Epithelial cell of proximal tubule (primary cell): ENCODE measurements around the gene CIROP. TPM values are rescaled to one million over a fixed set of nuclear protein-coding genes. Genes with fewer than 3 reads are reported as not detected.

Experiments used
- DNase-seq: peaks from one replicate; pipeline ENCODE4 v3.0.0-alpha.2; 2011; ENCODE audit warnings: low read depth
- H3K4me3 ChIP-seq: 2 replicates; pipeline ENCODE4 v1.5.1; 2011; ENCODE audit warnings: low read depth, mild to moderate bottlenecking, low read length
- CTCF ChIP-seq: conservative IDR thresholded peaks from 2 replicates; pipeline ENCODE4 v1.5.1; 2012; ENCODE audit warnings: low read depth, mild to moderate bottlenecking, low read length
- total RNA-seq: library from RNA; depleted of rRNA; stranded (reverse); fragments of >200 nt; gene quantifications from 2 replicates; pipeline ENCODE4 v1.2.3, GENCODE V29; 2015

CIROP gene
- total RNA-seq, 1 donor from 2014 or later: not detected

GRCh38 chr14:23093991-23094665, 10.7 kb downstream of the CIROP start:
- DNase-seq: no peak
- H3K4me3 ChIP-seq: peak overlapping the region; percentile 74
- peak; percentile 20 for TF ChIP-seq CTCF

- peak overlapping the region; percentile 74 for H3K4me3 ChIP-seq
- TF ChIP-seq CTCF: no peak
- DNase-seq: no peak
Observed at GRCh38 chr14:23093526-23093925, 11.3 kb downstream of the CIROP start.

DNA sequence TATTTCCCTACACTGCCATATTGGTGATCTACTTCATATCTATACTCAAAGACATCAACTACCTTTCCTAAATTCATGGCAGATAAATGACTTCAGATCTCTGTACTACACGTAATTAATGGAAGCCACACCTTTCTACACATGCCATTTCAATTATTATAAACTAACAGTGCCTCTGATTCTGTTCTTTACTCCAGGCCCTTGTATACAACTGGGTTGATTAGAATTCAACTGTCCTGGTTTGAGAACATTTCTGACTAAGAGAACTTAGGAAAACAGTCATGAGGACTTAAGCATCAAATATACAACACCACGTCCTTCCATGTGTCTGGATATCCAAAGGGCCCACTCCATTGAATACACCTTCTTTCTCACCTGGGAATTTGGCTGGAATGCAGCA, 11.7 kb downstream of the CIROP start:
- DNase-seq: no peak
- no peak for TF ChIP-seq CTCF
- H3K4me3 ChIP-seq: peak overlapping the region; percentile 74

DNA sequence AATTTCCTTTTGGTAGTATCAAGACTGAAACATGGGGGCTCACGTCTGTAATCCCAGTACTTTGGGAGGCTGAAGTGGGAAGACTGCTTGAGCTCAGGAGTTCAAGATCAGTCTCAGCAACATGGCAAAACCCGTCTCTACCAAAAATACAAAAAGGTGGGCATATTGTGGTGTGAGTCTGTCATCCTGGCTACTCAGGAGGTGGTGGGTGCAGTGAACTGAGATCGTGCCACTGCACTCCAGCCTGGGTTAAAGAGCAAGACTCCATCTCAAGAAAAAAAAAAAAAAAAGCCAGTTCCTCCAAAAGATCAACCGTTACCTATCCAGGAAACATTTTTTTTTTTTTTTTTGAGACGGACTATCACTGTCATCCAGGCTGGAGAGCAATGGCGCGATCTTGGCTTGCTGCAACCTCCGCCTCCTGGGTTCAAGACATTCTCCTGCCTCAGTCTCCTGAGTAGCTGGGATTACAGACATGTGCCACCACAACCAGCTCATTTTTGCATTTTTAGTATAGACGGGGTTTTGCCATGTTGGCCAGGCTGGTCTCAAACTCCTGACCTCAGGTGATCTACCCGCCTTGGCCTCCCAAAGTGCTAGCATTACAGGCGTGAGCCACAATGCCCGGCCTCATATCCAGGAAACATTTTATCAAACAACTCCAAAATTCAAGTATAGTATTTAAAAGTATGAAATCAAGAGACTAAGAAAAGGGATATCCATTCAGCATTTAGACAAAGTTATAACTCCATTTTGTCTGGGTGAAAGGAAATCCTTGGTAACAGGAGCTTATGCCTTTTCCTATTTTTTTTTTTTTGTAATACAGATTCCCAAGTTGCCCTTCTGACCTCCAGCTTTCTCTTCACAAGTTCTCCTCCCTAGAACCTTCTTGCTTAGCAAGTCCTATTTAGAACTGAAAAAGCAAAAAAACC, 13.2 kb downstream of the CIROP start:
- no peak for TF ChIP-seq CTCF
- no peak overlapping the region for H3K4me3 ChIP-seq
- DNase-seq: no peak

- no peak for DNase-seq
- TF ChIP-seq CTCF: no peak
- no peak overlapping the region for H3K4me3 ChIP-seq
Observed at GRCh38 chr14:23090254-23090636, 14.5 kb downstream of the CIROP start.

DNA sequence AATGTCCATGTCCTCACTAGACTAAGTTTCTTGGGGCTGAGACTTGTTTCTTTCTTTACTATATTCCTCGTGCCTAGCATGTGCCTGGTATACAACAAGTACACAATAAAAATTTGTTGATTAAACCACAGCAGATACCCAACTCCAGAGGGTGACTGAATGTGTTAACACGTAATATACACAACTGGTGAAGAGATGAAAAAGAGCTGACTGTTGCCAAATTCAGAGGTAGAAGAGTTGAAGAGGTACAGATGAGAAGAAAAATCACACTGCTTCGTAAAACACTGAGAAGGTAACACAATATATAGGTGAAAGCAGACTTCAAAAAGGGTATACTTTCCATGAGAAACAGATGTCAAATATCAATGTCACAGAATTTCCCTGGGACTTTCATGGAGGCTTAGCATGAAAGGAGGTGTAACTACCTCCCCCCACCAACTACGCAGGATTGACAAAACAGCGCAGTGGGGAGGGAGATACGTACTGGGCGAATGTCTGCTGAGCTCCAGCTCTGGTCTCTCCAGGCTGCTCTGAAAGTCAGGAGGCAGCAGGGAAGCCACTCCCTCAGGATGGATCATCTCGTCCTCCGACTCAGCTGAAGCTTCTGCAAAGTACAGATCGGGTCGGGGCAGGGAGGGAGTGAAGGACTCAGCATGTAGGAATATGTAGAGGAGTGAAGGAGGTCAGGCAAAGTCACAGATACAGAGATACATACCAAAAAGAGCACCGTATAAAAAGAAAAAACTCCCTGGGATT, 15.1 kb downstream of the CIROP start:
- TF ChIP-seq CTCF: no peak
- H3K4me3 ChIP-seq: no peak overlapping the region
- no peak for DNase-seq
